HG03521 (cell line): ENCODE measurements around the gene IQCK.

ENCODE experiments used
- ATAC-seq: cut with Tn5 transposase; IDR thresholded peaks from one replicate; pipeline ENCODE4 v1.9.1; 2021; ENCODE audit warnings: mild to moderate bottlenecking, moderate library complexity; ENCODE audit not compliant: unreplicated experiment

IQCK gene

DNA sequence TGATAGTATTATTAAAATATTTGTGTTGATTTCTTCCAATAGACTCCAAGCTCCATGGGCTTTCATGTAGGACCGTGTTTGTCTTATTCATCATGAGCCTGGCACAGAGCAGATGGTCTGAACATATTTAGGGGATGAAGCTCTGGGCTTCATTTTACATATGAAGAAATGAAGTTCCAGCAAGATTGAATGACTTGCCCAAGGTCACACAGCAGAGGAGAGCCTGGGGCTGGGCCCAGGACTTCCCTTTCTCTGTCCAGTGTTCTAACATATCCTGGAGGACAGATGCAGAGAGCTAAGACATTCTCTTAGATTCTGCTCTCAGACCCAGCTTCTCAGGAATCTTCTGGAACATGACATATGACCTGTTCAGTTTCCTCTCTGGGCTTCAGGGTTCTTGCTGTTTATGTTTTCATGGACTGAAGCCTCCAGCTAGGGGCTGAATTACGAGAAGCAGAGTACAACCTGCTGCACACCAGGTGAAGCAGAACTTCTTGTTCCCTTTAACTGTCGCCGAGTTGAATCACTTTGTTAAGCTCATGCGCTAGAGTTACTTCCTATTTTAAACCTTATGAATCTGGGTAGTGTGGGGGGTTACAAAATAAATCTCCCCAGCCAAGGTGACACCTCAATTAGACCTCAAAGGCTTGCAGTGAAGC, 113.0 kb downstream of the IQCK start:
- ATAC-seq: no peak

DNA sequence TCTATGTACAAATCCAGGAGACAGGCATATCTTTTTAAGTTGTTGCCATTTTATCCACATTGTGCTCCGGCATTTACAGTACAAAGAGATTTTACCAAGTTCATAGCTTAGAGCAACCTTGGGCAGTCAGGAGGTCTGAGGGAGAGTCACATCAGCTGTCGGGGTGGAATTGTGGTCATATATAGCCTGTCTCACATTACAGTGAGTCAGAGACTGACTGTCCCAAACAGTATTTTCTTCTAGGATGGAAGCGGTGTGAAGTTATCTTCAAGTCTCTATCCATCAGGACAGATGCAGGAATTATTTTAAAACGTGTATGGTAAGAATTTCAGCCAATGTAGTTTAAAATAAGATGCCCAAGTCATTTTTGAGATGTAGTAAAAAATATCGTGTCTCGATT, 113.6 kb downstream of the IQCK start:
- ATAC-seq: no peak

DNA sequence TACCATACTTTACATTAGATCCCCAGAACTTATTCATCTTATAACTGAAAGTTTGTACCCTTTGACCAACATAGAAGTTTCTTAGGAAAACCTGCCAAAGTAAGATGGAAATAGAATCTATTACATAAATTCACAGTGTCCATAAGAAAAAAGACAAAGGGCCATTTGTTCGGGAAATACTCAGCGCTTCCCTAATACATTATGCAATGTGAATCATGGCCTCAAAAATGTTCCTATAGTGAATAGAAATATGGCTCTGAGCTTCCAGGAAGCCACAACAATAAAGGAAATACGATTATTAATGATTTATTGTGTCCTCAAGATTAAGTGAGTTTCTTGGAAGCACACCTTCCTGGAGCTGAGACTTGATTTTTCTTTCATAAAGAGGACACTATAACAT, 115.1 kb downstream of the IQCK start:
- ATAC-seq: no peak

DNA sequence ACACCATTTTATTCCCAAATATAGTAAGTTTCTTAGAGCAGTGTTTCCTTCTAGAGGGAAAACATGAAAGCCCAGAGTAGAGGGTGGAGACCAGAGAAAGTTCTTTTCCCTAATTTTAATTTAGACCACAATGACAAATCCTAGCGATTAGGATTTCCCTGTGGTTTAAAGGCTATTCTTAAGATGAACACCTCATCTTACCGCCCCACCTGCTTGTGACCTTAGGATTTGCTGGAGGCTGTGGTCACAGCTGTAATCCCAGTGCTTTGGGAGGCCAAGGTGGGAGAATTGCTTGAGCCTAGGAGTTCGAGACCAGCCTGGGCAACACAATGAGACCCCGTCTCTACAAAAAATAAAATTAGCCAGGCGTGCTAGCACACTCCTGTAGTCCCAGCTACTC, 115.5 kb downstream of the IQCK start:
- no peak for ATAC-seq

DNA sequence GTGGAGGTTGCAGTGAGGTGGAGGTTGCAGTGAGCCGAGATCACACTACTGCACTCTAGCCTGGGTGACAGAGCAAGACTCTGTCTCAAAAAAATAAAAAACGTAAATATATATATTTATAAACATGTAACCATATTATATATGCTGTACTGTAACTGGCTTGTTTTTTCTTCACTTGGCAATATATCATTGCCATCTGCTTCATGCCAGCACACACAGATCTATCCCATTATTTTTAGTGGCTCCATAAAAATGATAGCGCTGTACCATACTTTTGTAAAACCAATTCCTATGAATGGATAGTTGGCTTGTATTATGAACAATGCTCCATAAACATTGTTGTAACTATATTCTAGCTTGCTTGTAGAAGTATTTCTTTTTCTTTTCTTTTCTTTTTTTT, 117.1 kb downstream of the IQCK start:
- no peak for ATAC-seq

DNA sequence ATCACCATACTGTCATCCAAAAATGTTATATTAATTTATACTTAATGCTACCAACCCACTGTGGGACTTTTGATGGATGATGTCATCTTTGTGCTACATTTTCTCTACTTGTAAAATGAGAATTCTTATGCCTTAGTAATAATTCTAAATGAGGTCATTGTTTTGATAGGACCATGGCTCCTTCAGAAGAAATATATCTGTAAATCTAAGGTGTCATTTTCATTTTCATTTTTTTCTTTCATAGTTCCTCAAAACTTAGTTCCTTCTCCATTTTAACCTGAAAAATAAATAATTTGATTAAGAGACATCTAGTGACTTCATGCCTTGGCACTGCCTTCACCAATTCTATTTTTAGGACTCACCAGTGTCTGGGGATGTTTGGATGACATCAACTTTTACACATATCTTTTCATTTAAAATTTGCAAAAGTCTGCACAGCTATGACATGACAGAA, 117.9 kb downstream of the IQCK start:
- no peak for ATAC-seq

DNA sequence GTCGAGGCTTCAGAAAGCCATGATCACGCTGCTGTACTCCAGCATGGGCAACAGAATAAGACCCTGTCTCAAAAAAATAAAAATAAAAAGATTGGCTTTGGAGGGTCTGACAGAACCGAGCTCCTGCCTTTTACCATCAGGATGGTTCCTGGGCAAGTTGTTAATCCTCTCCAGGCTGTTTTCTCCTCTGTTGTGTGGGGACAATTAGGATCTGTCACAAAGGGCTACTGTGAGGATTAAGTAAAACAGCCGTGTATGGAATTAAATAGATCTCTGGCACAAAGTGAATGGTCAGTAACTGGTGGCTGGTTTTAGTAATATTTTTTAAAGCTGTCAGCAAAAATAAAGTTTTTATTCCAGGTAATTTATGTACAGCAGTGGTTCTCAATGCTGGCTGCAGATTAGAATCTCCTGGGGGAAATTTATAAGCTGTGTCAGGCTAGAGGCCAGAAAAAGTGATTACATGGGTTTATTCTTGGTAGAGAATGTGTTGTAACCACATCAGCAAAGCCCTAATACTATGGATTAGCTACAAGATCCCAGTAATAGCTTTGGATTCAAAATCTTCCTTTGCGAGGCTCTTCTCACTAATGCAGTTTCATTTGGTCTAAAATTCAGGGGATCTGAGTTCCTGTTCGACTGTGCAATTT, 119.4 kb downstream of the IQCK start:
- ATAC-seq: no peak

DNA sequence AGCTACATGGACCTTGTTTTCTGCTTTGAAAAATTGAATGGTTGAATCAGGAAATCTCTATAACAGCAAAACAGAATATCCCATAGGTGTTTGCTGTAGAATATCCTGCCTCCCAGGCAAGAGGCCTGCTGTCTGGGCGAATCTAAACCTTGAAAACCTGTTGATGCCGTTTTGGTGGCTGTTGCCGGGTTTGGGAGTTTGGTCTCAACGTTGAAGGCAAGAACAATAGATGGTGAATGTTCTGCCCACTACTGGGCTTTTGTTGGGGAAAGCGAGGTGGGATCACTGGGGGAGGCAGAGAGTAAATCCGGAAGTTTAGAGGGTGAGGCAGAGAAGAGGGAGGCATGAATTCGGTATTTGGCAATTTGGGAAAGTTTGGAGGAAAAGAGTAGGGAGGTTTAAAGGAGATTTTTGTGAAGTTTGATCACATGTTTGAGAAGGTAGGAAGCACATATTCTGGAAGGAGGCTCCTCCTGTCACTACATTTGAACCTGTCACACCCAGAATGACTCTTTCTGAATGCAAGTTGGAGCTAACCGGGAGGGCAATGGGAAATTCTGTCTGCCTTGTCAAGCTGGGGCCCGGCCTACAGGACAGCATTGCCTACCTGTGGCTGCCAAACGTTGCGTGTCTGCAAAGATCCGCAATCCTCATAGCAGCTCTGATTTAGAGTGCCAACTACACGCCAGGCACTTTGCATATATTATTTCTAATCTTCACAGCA, 120.1 kb downstream of the IQCK start:
- ATAC-seq: no peak

DNA sequence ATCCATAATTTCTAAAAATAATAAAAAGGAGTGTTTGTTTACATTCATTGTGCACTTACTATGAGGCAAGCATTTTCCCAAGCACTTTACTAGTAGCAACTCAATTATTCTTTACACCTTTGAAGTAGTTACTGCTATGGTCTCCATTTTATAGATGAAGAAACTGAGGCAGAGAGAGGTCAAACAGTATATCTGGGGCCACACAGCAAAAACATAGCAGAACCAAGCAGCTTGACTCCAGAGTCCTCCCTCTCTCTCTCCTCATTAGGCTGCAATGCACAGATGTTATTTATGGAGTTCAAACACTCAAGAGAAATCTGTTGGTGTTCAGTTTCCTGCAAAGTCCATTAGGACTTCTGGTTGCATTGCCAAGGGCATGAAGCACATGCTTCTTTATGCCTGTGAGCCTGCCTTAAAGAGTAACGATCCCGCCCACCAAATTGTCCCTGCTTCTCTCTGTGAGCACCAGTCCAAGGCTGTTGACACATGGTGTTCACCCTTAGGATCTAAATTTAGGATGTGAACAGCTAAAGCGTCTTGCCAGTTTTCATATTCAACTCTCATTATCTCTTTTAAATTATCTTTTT, 122.5 kb downstream of the IQCK start:
- ATAC-seq: no peak

DNA sequence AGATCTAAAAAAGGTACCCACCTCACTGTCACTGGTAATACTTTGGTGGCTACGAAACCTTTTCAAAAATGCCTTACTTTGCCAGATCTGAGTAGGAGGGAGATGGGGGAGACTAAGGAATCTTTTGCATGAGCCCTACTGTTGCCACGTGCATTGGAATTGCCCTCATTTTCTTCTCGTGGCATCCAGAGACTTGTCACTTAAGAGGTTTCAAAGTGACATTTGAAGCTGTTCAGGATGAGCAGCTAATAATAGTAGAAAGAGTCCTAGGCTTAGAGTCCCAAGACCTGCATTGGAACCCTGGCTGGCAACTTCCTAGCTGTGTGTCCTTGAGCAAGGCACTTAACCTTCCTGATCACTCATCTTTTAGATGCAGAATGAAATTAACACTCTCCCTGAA, 123.1 kb downstream of the IQCK start:
- no peak for ATAC-seq

DNA sequence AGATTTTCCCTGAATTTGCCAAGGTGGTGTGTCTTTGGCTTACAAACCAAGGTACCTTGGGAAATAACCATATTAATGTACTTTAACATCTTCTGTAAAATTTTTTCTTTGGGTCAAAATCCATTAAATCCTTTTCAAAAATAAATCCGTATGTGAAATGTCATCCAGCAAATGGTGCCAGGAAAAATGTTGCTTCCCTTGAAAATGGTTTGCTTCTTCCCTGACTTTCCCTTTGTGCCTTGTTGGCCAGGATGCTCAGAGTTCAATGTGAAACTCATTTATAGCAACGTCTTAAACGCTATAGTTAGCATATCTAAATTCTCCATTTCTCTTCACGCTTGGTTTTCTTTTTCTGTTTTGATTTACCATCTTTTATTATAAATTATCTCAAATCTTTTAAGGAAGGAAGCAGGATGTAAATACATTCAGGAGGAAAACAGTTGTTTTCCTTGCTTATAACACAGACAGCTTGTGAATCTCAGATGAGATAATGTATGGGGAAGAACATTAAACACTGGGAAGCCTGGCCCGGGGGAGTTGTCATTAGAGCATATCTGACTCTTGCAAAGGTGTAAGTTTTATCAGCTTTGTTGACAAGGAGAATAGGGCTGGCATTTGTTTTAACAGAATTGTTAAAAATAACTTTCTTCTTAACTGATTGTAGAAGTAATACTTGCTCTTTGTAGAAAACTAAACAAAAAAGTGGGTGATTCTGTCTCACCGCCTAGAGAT, 124.5 kb downstream of the IQCK start:
- ATAC-seq: no peak

DNA sequence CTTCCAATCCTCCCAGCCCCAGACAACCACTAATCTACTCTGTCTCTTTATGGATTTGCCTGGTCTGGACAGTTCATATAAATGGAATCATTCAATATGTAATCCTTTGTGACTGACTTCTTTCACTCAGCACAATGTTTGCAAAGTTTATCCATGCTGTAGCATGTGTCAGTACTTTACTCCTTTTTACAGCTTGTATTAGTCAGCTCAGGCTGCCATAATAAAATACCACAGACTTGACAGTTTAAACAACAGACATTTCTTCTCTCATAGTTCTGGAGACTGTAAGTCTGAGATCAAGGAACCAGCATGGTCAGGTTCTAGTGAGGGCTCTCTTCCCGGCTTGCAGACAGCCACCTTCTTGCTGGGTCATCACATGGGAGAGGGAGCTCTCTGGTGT, 125.3 kb downstream of the IQCK start:
- no peak for ATAC-seq

DNA sequence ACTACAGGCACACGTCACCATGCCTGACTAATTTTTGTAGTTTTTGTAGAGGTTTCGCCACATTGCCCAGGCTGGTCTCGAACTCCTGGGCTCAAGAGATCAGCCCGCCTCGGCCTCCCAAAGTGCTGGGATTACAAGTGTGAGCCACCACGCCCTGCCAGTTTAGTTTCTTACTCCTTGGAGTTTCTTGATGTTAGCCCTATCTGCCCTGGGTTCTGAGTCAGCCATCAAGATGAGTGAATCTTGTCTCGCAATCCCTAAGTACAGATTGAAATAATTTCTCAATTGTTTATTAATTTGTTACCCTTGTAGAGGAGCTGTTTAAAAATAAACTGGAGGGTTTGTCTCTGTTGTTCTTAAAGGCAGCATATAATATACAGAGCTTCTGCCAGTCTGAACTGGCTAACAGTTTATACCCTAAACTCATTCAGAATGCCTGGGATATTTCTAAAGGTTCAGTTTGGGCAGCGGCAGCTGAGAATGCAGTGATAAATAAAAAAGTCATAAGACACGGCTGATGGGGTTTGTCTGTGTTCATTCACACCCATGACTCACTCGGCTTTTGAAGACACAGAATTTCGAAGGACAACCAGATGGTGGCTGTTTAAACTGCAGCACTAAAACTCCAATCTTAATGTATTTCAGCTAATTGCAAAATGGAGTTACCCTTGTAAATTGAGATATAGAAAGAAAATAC, 127.0 kb downstream of the IQCK start:
- ATAC-seq: no peak

DNA sequence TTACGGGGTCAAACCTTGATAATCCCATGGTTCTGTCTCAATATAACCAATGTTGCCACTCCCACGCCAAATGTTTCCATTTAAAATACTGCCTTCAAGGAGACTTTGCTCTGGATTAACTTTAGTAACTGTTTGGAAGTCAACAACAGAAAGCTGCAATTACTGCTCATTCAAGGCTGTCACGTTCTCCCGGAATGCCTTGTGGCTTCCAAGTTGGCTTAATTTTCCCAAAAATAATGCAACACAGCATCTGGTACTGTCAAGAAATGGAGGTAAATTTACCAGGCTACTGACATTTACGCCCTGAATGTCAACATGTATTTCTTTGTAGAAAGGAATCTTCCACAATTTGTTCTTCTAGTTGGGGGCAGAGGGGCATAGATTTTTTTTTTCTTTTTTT, 128.4 kb downstream of the IQCK start:
- no peak for ATAC-seq

DNA sequence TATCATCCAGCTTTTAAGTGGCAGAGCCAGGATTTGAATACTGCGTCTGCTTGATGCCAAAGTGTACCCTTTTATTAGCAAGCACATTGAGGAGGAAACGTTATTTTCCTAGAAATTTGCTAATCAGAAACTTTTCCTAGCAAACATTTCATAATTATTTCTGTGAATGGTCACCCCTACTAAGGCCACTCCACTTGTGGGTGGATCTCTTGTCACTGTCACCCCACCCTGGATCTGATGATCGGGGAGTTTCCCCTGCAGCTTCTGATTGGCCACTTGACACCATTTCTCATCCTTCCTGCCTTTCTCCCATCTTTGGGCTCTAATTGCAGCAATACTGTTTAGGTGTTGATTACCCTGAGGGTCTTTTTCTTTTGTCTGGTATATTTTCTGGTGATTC, 130.7 kb downstream of the IQCK start:
- no peak for ATAC-seq

DNA sequence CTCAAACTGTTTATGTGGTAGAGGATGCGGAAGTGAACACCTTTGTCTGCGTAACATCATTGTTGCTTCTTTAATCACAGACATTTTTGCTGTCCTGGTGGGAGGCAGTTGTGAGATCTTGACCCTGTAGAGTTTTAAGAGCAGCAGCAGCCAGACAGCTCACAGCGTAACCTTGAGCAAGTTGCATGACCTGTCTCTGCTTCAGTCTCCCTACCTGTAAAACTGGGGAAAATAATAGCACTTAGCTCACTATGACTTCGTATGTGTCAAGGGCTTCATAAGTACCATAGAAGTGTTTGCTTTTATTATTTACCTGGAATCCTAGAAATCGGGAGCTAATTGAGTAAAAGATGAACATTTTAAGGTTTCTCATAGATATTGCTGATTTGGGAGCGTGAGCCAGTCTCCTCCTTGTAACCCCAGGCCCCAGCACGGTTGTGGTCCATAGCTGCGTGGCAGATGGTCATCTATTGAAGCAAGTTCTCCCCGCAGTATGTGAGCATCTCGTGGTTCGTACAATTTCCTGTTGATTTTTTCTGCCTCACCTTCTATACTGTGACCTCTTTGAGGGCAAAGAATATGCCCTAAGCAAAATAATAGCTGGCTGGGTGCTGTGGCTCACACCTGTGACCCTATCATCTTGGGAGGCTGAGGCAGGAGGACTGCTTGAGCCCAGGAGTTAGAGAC, 132.2 kb downstream of the IQCK start:
- no peak for ATAC-seq

DNA sequence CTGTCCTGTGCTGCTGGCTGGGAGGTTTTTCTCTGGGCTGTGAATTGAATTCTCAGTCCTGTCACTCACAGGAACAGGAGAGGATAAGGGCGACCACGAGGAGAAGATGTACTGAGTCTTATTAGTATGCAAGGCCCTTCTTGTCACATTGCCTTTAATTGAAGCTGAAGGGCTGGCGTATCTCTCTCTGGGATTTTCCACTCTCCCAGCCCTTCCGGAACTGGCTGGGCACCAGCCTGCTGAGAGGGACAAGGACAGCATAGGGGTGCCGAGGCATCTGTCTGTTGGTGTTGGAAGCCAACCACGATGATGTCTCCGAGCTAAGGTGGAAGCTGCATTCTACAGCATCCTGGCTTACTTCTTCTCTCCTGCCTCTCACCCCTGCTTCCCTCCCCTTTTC, 133.4 kb downstream of the IQCK start:
- no peak for ATAC-seq

DNA sequence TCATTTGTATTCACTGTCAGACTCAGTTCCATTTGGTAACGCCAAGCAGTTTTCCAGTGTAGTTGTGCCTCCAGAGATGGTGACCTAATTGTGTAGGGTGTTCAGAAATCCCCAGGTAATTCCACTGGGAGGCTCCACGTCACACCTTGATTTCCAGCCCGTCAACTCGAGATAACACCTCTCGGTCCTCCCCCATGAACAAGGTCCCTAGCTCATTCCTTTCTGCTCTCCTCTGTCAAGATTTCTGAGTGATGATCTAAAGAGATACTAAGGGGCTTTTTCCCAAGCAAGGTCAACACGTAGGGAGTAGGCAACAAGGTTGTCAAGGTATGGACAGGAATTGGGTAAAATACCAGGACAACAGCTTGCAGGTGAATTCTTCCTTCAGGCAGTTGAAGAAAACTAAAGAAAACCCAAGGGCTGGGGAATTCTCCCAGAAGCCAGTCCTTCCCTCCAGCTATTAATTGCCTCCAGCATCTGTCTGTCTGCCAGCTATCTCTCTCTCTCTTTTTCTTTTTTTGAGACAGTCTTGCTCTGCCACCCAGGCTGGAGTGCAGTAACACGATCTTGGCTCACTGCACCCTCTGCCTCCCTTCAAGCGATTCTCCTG, 135.2 kb downstream of the IQCK start:
- ATAC-seq: no peak

DNA sequence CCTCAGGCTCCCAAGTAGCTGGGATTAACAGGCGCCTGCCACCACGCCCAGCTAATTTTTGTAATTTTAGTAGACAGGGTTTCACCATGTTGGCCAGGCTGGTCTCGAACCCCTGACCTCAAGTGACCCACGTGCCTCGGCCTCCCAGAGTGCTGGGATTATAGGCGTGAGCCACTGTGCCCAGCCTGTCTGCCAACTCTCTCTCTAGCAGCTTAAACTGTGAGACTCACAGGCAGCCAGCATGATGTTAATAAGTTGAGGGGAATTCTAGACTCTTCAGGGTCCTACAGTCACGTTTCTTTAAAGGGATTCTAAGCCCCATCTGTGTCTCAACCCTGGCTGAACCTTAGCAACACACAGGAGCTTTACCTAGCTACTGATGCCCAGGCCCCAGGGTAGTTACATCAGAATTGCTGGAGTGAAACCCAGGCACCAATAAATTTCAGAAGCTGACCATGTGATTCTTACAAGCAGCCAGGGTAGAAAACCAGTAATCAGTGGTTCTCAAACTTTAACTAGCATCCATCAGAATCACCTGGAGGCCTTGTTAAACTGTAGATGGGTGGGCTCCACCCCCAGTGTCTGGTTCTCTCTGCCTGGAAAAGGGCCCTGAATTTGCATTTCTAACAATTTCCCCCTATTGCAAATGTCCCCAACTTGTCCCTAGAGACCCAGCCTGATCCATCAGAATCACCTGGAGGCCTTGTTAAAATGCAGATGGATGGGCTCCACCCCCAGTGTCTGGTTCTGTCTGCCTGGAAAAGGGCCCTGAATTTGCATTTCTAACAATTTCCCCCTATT, 135.9 kb downstream of the IQCK start:
- ATAC-seq: no peak
